Measurements from ENCODE around the gene SNX20.
A peak's percentile ranks its signal among the peaks of the same experiment; 100 is the strongest.

The SNX20 gene

GRCh38 chr16:50679266-50679665, 1.8 kb downstream of the SNX20 start:
- DNase-seq, result no peak

GRCh38 chr16:50678531-50678930, 2.6 kb downstream of the SNX20 start:
- no peak for DNase-seq

GRCh38 chr16:50677351-50677750, 3.8 kb downstream of the SNX20 start:
- no peak for DNase-seq

- no peak for DNase-seq
Measured at GRCh38 chr16:50676684-50677225, 4.4 kb downstream of the SNX20 start.

- no peak for DNase-seq
Measured at GRCh38 chr16:50675686-50676610, 5.2 kb downstream of the SNX20 start.

GRCh38 chr16:50674831-50675230, 6.3 kb downstream of the SNX20 start:
- DNase-seq, result no peak

GRCh38 chr16:50673496-50674275, 7.4 kb downstream of the SNX20 start:
- no peak for DNase-seq

- DNase-seq, result no peak
Measured at GRCh38 chr16:50671644-50672260, 9.4 kb downstream of the SNX20 start.

GRCh38 chr16:50670476-50670875, 10.6 kb downstream of the SNX20 start:
- DNase-seq, result no peak

GRCh38 chr16:50669741-50670140, 11.4 kb downstream of the SNX20 start:
- DNase-seq, result no peak

GRCh38 chr16:50668368-50669008, 12.6 kb downstream of the SNX20 start:
- DNase-seq, result no peak

- no peak for DNase-seq
Measured at GRCh38 chr16:50667497-50668367, 13.4 kb downstream of the SNX20 start.

GRCh38 chr16:50666658-50667496, 14.2 kb downstream of the SNX20 start:
- DNase-seq, result no peak

- peak; percentile 4 for DNase-seq
Measured at GRCh38 chr16:50665128-50665878, 15.8 kb downstream of the SNX20 start.

- DNase-seq, result no peak
Measured at GRCh38 chr16:50664270-50664669, 16.8 kb downstream of the SNX20 start.

GRCh38 chr16:50662306-50662940, 18.7 kb downstream of the SNX20 start:
- no peak for DNase-seq

GRCh38 chr16:50659806-50660205, 21.3 kb downstream of the SNX20 start:
- DNase-seq, result no peak

GRCh38 chr16:50657241-50657640, 23.9 kb downstream of the SNX20 start:
- DNase-seq, result no peak

GRCh38 chr16:50655558-50656055, 25.5 kb downstream of the SNX20 start:
- no peak for DNase-seq

Data from NCI-H748 treated with DMSO at 0.1 percent for 48 hours (cell line).